8988T (cell line): Measurements from ENCODE around the gene LYPD4.

Experiments
- DNase-seq: peaks from one replicate; pipeline ENCODE4 v3.0.0; 2011

LYPD4 gene

DNA sequence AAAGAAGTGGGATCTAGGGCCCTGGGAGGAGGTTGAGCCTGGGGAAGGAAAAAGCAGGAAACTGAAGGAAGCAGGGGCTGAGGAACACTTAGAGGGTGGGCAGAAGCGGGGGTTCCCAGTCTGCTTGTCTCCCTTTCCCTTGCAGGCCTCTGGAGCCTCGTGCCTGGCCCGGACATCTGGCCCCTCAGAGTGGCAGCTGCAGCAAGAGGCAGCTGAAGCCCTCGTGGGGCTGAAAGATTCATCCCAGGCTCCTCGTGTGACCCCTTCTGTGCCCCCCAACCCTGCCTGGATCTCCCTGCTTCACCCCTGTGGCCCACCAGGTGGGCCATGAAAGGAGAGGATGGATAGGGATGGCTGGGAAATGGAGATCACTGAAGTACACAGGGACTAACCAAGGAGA, 5.9 kb upstream of the LYPD4 start:
- DNase-seq, result no peak

DNA sequence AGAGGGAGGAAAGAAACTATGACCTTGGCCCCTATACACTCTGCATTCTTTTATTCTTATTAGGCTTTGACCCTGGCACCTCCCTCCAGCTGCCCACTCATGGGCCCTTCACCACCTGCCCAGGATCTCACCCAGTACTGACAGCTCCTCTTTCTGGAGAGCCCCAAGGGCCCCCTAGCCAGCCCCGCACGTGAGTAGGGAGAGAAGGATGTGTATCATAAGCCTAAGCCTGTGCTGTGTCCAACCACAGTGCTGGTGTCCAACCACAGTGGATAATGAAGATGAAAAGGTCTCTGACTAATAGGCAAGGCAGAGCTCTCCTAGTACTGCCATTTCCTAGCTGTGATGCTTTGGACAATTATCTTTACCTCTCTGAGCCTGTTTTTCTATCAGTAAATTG, 4.6 kb upstream of the LYPD4 start:
- no peak for DNase-seq

DNA sequence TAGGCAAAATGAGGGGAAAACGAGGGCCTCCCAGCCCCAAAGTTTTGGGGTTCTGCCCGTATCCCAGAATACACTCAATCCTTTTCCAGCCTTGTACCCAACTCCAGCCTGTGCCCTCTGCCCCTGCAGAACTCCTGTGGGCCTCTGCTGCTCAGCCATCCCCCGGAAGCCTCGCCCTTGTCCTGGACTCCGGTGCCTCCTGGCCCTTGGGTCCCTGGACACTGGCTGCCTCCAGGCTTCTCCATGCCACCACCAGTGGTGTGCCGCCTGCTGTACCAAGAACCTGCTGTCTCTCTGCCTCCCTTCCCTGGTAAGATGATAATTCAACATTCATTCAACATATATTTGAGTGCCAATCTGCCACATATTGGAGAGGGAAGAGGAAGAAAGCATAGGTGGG, 4.2 kb upstream of the LYPD4 start:
- no peak for DNase-seq

DNA sequence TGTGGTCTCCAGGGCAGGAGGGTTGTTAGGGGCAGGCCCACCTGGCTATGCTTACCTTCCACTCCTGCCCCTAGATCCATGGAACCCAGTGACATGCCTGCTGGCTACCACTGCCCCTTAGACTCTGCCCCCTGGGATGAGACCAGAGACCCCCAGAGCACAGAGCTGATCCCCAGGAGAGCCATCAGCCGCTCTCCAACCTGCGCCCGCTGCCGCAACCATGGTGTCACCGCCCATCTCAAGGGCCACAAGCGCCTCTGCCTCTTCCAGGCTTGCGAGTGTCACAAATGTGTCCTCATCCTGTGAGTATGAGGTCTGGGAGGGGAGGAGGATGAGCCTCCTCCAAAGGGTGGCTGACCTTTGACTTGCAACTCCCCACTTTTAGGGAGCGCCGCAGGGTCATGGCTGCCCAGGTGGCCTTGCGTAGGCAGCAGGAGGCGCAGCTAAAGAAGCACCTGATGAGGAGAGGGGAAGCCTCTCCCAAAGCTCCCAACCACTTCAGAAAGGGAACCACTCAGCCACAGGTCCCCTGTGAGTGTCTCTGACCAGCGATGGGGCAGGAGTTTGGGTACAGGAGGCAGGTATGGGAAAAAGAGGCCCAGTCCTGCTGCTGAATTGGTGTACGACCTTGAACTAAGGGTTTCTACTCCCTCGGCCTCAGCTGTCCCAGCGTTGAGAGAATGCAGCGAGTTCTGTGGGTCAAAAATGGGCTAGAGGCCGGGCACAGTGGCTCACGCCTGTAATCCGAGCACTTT, 3.0 kb upstream of the LYPD4 start:
- no peak for DNase-seq

DNA sequence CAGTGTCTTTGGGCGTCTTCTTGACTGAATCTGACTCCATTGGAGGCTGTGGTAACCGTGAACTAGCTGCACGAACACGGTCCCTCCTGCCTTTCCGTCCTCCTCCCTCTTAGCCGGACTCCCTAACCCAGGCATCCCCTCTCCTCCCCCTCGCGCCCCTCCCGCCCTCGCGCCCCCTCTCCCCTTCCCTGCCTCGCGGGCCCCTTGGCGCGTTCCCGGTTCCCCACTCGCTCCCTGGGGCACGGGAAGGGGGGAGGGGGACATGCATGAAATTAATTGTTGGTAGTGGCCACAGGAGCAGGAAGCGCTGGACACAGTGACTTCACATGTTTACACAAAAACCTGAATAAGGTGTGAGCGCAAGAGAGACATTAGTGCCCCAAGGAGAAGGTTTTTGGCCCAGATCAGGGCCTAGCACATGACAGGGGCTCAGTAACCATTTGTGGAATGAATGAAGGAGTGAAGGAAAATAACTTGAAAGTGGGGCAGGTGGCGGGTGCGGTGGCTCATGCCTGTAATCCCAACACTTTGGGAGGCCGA, 638 bp upstream of the LYPD4 start:
- DNase-seq, result no peak

DNA sequence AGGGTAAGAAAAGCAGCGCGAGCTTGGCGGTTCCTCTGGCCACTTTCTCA, 343 bp upstream of the LYPD4 start, which contains the start of gene DMRTC2:
Gene DMRTC2 (plus strand): TSS at position 42 of the 50 bp plus-strand sequence. CDS start 2,387 bp downstream, outside the sequence.
- DNase-seq, result no peak

DNA sequence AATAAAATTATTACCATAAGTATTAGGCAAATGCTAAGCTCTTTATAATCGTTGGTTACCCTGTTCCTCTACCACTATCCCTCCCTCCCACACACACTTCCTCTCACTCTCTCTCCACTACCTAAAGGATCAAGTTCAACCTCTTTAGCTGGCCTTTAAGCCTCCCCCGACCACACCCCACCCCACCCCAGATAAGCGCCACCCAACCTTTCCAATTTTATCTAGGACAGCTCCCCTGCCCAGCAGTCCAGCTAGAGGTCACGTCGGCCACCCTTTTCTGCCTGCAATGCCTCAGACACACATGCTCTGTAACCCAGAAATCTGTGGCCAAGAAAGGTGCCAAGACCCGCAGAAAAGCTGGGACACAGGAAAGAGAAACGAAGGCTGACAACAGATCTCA, 1.1 kb downstream of the LYPD4 start:
- DNase-seq, result no peak

DNA sequence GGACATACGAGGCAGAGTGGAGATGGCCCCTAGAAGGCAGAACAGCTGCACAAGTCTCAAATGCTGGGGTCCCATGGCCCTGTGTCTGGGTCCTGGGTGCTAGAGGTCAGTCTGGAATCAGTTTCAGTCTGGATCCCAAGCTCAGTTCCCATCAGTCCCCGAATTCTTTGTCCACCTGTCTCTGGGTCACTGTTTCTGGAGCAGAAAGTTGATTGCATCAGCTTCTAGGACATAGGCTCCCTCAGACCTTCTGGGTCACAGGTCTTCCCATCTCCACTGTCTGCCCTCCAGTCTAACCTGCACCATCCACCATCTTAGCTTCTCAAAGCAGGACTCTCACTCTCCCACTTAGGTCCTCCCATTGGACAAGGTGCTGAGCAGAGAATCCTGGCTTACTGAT, 5.3 kb downstream of the LYPD4 start:
- DNase-seq, result no peak

DNA sequence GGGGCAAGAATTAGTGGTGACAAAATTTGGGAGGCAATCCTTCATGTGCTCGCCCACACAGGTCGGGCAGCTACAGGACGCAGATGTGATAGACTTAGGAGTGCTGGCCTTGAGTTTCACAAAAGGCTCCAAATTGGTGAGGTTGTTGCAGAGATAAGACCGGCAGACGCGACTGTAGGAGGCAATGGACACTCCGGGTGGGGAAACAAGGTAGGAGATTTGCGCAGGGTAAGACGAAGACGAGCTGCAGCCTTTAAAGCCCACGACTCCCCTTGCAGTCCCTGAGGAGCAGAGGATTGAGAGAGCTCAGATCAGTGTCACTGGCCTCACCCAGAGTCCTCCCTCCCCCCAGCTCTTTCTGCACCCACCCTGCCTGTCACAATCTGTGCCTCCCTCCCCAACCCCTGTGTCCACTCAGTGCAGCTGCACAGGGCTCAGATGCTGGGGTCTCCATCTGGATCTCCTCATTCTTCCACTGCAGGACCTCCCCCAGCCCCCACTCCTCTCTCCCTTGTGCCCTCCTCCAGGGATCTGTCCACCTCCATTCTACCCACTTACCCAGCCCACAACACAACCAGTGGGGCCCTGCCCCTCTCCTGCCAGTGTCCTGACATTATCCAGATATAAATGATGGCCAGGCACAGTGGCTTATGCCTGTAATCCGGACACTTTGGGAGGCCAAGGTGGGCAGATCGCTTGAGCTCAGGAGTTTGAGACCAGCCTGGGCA, 6.3 kb downstream of the LYPD4 start:
- DNase-seq, result no peak

DNA sequence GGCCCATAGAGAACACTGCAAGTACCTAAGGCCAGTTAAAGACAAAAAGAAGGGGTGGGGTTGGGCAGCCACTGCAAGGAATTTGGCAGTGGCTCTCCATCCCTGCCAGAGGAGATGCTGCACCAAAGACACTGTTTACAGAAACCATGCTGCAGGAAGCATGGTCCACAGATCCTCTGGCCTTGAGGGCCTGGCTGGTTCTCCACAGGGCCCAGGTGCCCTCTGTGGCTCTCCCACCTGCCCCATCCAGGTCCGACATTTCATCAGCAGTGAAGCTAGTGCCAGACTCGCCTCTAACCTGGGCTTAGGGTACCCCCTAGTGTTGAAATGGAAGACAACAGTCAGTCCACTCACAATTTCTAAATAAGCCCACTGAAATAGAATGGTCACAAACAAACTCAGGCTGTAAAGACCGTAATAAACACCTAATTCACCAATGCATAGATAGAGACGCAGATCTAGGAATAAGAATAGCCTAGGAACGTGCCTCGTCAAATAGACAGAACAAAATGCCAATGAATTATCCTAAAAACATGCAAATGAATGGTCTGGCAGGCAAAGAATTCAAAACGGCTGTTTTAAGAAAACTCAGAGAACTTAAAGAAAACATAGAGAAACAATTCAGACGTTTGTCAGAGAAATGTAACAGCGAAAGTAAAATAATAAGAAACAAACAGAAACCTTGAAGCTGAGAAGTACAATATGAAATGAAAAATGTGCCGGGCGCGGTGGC, 23.3 kb downstream of the LYPD4 start:
- DNase-seq, result peak; percentile 85

DNA sequence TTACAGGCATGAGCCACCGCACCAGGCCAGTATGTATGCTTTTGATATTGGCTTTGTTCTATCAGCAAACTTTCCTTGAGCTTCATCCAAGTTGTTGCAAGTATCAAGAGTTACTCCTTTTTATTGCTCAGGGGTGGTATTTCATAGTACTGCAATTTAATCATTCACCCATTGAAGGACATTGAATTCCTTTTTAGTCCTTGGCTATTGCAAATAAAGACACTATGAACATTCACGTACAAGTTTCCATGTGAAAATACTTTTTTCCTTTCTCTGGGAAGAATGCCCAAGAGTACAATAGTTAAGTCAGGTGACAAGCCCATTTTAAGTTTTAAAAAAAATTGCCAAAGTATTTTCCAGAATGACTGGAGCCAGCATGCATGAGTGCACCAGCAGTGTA, 27.7 kb downstream of the LYPD4 start:
- DNase-seq, result no peak

DNA sequence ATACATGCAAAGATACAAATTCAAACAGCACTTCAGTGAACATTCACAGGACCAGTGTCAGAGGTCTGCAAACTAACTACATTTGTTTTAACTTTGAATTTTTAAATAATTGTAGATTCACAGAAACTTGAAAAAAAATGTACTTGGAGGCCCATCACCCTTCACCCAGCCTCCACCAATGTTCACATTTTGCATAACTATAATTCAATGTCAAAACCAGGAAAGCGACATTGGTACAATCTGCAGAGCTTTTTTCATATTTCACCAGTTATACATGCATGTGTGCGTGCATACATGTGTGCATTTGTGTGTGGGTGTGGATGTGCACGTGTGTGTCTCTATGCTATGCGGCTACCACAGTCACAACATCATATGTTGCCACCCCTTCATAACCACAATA, 29.2 kb downstream of the LYPD4 start:
- DNase-seq, result no peak

DNA sequence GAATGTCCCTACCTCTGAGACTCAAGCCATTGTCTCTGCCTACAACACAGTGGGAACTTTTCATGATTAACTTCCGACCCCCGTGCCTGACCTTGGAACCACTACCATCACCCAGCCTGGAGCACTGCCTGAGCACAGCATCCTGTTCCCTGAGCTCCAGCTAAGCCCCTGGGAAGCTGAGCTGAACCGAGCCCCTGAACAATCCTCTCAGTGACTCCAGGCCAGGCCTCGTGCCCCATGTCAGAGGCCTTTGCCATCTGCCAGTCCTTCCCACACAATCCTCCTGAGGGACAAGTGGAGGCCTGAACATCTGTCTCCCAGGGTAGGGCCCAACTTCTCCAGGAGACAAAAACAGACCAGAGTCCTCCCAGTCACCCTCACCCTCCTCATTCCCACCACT, 30.6 kb downstream of the LYPD4 start:
- no peak for DNase-seq

DNA sequence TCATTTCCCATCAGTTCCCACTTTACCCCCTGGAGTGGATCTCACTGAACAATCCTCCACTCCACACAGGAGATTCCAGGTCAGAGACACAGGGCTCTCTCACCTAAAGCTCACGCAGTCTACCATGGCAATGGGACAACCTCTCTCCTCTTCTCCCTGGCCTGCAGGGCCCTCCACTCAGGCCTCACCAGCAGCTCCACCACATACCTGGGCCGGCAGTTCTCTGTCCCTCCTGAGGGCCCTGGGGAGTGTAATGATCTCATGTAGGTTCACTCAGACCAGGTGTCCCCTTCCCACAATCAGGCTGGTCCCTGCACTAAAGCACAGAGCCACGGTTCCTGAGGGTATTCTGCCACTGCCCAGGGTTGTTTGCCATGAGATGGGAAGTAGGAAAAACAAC, 32.5 kb downstream of the LYPD4 start:
- DNase-seq, result no peak

DNA sequence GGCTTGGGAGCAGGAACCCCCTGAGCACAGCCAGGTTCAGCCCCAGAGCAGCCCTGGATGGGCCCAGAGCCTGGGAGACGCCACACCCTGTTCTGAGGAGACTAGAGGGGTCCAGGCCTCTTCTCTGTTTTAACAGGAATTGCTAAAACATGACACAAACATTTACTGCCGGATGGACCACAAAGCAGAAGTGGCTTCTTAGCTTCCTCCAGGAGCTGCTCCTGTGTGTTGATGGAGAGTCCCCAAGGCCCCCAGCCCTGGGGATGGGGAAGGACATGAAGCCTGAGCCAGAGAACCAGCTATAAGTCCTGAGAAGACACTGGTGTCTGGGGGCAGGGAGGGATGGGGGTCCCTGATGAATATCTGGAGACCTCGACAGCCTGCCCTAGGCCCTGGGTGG, 33.4 kb downstream of the LYPD4 start:
- DNase-seq, result no peak

DNA sequence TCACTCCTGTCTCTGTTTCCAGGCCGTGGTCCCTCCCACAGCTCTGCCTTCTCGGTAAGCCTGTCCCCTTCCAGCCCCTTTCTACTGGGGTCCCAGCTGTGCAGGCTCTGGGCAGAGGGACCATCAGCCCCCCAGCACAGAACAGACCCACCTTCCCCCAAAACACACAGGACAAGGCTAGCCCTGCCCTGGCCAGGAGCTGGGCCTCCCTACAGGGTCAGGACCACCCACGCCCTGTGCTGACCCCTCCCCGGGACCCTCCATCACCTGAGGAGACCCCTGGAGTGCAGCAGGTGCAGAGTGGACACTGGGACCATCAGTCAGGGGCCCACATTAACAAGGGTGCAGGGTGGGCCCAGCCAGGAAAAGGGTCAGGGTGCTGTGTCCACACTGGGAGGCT, 34.2 kb downstream of the LYPD4 start:
- no peak for DNase-seq

DNA sequence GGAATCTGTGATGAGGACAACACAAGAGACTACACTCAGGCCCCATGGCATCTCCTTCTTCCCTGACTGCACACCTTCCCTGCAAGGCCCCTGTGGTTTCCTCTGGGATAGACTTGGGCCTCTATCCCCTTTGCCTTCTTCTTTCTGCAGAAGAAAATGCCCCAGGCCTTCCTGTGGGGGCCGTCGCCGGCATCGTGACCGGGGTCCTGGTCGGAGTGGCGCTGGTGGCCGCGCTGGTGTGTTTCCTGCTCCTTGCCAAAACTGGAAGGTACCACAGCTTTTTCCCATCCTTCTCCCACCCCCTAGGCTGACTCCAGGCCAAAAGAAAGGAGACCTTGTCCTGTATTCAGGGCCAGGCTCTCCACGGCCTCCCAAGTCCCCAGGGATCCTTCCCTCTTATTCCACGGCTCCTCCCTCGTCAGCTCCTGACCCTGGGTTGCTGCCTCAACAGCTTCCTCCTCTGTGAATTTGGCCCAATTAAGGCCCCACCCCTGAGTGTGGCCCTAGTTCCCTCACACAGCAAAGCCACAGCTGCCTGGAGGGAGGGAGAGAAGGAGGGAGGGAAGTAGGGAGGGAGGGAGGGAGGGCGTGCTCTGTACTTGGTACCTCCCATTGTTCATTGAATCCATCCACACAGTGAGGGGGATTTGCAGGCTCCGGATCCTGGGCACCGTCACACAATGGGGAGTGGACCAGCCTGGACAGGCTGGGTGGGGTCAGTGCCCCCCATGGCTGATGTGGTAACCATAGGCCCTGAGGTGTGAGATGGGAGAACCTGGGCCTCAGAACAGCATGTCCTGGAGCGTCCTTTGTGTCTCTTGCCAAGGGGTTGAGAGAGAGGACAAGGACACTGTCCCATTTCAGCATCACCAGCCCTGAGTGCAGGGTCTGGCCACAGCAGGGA, 35.6 kb downstream of the LYPD4 start:
- no peak for DNase-seq

DNA sequence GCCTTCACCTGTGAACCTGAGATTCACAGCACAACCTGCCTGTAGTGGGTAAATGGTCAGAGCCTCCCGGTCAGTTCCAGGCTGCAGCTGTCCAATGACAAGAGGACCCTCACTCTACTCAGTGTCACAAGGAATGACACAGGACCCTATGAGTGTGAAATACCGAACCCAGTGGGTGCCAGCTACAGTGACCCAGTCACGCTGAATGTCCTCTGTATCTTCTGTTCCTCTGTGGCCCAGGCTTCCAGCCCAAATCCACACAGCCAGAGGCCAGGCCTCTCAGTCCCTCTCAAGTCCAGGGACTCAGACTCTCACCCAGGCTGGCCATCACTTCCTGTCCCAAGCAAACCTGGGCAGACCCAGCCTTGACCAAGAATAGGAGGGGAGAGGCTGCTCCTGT, 37.3 kb downstream of the LYPD4 start:
- DNase-seq, result no peak

DNA sequence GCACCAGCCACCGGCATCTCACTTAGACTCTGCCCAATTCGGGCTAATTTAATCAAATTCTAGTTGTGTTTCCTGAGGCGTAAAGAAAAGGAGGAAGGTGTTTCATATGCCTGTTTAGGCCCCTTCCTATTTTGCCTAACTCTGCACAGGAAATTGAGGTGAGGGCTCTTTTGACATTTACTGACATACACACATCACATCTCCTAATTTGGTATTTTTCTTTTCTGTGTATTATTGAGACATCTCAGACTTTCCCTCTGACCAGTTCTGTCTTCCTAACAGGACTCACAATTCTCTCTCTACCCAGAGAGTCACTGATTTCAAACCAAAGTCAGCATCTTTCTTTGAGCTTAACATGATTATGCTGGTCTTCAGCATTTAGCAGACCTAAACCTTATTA, 40.1 kb downstream of the LYPD4 start:
- DNase-seq, result no peak

DNA sequence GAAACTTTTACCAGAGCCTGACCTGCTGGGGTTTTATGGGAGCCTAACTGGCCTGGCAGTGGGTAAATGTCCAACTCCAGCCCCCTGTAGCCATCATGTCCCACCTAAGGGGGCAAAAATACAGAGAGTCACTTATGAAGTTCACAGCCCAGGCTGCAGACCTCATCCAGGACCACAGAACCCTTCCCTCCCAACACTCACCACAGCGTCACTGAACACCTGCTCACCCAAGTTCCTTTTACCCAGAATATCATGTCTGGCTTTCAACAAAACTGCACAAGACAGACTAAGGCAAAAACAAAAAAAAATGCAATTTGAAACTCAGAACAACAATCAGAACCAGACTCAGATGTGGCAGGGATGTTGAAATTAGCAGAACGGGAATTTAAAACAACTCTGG, 41.7 kb downstream of the LYPD4 start:
- no peak for DNase-seq

DNA sequence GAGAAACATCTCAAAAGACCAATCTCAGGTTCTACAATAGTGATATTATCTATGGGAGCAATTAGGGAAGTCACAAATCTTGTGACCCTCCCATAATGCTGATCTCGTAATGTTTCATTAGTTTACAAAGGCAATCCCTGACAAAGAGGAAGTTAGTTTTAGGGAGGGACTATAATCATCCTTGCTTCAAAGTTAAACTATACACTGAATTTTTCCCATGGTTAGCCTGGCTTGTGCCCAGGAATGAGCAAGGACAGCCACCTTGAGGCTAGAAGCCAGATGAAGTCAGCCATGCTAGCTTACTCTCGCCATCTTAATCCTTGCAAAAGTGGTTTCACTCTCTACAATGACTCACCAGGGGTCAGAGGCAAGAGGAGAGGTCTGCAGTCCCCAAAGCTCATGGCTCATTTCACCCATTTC, 42.7 kb downstream of the LYPD4 start:
- no peak for DNase-seq

DNA sequence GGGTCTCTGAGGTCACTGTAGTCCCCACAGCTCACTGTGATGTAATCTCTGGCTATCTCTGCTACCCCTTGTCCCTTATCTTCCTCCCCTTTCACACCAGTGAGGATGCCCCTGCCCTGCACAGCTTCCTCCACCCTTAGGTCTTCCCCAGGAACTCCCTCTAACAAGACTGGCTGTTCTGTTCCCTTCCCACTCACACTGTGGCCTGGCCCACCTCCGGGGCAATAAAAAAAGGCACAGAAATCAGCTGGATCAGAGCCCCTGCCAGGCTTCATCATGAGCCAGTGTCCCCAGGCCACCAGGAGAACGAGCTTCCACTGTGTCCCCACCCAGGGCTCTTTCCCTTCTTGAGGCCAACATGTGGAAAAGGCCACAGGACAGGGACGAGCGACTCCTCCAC, 43.5 kb downstream of the LYPD4 start:
- DNase-seq, result no peak

DNA sequence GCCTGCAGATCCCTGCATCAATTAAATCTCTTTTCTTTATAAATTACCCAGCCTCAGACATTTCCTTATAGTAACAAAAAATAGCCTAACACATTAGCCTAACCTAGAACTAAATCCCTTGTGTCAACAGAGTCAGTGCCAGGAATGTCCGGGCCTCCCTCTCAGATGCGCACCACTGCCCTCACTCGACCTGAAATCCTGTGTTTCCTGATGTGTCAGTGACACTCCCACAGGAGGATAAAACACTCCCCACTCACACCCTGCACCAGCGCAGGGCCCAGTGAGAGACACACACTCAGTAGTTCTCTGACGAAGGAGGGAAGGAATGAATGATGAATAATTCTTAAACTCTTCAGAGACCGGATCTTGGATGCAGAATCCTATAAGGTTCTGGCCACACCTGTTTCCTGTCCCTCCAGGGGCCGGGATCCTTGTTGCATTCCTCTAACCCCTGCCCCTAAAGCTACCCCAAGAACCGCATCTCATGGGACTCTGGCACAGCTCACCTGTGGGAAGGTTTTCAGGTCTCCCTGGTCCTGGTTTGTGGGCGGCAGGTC, 45.0 kb downstream of the LYPD4 start:
- DNase-seq, result no peak
